Hematopoietic multipotent progenitor cell treated with erythropoietin and hydrocortisone succinate and interleukin-3 and kit ligand, for 17 days (in vitro differentiated cells): ENCODE measurements around the gene WEE1.
"Not testable (repeated sequence)": the region's sequence is repeated elsewhere in the genome, so short reads cannot be mapped to it uniquely, and the experiment has no call there.

Experiments
- DNase-seq: peaks from one replicate; pipeline ENCODE4 v3.0.0-alpha.2; 2015; ENCODE audit warnings: low spot score

The WEE1 gene

DNA sequence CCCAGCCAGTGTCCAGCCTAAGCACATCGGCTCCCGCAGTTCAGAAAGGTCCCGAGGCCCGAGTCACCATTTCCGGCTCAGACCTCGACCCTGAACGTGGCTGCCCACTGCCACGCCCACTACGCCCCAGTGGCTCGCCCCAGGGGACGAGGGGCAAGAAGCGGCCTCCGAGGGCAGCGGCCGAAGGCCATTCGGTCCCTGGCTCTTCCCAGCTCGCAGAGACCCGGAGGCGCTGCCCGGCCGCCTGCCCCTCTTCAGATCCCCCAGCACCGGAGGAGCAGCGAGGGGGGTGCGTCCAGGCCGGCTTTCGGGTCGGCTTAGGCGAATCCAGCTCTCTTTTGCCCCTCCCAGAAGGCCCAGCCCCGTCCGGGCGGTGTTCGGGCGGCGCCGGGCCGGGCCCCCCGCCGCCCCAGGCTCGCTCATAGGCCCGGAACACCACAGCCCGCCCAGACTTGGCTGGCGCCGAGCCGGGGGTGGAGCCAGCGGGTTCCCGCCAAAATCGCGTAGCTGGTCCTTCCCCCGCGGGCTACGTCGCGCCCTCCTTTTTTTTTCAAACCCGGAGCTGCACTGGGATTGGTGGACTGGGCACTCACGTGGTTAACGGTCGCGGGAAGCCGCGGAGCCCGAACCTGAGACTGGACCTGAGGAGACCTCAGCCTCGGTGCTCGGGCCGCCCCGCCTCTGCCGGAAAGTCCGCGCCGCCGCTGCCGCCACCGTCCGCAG lies at the start of gene WEE1:
Gene WEE1, plus strand, starts transcription at position 619 of the 723 bp plus-strand sequence. CDS start 264 bp downstream, outside the sequence.
- peak; percentile 93 for DNase-seq

GRCh38 chr11:9524001-9524400 lies 49.5 kb upstream of the WEE1 start:
- no peak for DNase-seq

DNA sequence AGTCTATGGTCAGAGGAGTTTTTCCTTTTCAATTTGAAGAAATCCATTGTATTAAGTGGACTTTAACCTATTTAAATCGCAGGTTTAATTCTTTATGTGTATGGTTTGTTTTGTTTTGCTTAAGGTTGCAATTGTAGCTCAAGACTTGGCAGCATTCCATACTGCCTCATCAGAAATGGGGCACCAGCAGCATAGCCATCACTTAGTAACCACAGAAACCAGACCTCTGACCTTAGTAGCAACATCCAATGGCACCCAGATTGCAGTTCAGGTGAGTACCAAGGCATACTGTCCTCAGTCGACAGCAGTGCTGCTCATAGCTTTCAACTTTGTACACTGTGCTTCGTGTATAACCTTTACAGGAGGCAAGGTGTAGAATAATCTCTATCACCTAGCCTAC lies 48.4 kb upstream of the WEE1 start:
- no peak for DNase-seq

- DNase-seq = no peak
Measured at GRCh38 chr11:9527481-9528135, 45.9 kb upstream of the WEE1 start.

DNA sequence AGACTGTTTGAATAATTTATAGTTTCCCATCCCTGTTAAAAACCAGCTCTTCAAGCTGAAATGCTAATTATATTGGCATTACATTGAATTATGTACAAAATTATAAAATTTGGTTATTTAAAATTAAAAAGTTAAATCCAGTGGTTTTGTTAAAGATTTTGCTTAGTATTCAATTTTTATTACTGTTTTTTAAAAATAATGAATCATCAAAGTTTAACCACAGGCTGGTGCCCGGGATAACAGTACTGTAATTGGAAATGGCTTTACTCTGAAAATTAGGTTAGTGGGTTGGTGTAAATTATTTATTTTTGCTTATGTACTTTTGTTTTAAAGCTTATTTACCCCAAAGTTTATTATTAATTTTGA lies 45.4 kb upstream of the WEE1 start:
- no peak for DNase-seq

DNA sequence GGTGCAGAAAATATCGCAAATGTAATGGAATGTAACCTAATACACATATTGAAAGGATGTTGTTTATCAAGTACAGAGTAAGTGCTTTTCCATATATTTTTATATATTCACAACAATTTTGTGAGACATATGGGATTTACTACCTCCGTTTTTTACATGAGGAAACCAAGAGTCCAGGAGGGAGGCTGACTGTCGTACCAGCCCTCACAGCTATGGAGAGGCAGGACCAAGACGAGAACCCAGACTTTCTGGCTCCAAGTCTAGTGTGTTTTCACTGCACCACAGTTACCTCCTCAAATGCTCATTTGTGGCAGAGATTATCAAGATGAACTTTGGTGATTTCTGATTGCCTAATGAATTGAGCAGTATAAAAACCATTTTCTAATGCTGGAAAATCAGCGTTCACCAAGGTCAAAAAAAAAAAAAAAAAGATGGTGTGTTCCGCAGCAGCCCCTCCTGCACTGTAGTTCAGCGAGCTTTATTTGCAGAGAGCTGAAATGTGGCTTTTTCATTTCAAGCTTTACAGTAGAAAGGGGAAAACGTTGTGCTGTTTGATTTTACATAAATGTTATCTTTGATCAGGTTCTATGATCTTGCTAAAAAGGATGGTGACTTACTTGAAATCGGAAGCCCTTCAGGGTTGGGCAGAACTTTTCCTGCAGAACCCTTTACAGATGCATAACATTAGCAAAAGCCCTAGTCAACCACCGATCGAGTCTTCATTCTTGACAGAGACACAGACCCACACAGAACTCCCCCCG lies 44.7 kb upstream of the WEE1 start:
- no peak for DNase-seq

DNA sequence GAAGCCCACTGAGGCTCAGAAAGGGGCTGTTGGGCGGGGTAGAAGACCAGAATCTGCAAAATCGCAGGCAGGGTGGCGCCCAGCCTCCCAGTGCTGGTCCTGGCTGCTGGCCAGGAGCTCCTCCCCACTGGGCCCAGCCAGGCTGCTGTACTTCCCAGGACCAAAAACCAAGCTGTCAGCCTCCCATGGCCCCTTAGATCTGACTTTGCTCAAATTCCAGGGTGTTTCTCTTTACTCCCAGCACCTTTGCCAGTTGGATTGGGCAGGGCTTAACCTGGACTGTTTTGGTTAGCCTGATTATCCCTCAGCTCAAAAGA lies 44.2 kb upstream of the WEE1 start:
- DNase-seq = peak; percentile 78

DNA sequence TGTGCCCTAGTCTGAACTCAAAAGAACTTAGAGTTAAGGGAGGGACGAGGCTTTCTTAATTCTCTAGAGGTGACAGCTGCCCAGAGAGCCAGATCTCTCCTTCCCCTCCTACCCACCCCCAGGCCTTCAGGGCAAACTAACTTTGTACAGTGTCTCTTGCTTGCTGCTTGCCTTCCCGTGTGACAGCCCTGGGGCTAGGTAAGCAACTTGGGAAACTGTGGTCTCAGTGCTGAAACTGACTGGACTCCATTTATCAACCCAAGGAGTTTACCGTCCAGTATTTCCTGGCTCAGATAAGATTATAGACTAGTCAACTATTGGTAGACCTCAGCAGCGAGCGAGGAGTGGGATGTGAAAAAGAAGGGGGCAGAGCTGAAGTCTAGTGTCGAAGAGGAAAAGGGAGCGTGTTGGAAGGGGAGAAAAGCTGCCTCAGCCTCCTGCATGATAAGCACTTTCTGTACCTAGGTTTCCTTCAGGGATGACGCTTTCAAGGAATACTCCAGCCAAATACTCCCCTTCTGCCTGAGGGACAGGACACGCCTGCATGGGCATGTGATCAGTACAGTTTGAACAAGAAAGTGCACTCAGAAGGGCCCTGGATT lies 43.3 kb upstream of the WEE1 start:
- DNase-seq = no peak

- no peak for DNase-seq
Measured at GRCh38 chr11:9530901-9531625, 42.4 kb upstream of the WEE1 start.

DNA sequence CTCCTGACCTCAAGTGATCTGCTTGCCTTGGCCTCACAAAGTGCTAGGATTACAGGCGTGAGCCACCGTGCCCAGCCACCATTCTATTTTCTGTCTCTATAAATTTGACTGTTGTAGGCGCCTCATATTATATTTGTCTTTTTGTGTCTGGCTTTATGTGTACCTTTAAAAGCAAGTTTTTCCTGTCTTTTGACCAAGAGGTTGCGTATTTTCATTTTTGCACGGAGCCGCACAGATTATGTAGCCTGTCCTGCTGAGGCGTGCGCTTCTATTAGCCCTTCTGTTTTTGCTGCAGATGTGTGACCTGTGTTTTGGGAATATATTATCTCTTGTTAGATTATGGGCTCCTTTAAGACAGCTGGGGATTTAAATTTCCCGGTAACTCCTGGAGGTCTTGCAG lies 40.4 kb upstream of the WEE1 start:
- DNase-seq = no peak

- no peak for DNase-seq
Measured at GRCh38 chr11:9533736-9534473, 39.6 kb upstream of the WEE1 start.

DNA sequence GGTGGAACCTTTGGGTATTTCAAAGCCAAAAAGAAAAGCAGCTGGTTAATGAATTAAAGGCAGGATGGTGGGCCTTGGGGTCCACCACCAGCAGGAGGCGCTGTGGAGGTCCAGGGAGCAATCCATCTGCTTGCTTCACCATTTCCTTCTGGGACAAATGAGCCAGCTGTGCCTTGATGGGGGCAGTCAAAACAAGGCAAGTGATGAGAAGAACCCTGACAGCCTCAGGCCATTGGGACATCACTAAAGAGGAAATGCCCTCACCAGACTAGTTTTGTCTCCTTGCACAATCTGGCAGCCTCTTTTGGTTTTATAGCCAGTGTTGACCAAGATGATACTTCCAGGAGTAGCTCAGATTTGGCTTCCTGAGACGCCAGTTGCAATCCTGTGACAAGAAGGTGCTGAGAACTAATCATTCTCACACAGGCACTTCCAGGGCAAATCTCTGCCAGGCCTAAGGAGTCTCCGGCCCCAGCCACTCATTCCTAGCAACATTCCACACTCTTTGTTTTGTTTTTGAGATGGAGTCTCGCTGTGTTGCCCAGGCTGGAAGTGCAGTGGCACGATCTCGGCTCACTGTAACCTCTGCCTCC lies 38.2 kb upstream of the WEE1 start:
- peak; percentile 81 for DNase-seq

DNA sequence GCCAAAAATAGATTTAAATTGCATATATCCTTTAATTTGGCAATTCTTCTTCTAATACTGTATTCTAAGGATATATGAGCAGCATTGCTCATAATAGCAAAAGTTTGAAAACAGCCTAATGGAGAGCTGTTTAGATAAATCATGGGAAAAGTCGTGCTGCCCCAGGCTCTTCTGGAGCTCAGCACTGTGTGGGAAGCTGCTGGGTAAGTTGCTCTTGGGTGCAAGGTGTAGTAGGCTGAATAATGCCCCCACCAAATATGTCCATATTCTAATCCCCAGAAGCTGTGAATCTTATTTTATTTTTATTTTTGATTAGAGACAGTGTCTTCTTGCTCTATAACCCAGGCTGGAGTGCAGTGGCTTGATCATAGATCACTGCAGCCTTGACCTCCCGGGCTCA lies 34.9 kb upstream of the WEE1 start:
- no peak for DNase-seq

- DNase-seq = not testable (repeated sequence)
Measured at GRCh38 chr11:9549216-9549615, 24.3 kb upstream of the WEE1 start.

DNA sequence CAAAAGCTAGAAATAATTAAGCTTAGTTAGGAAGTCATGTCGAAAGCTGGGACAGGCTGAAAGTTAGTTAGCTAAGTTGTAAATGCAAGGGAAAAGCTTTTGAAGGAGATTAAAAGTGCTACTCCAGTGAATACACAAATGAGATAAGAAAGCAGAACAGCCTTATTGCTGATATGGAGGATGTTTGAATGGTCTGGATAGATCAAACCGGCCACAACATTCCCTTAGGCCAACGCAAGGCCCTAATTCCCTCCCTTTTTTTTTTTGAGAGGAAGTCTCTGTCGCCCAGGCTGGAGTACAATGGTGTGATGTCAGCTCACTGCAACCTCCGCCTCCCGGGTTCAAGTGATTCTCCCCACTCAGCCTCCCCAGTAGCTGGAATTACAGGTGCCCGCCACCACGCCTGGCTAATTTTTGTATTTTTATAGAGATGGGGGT lies 23.3 kb upstream of the WEE1 start:
- DNase-seq = no peak

DNA sequence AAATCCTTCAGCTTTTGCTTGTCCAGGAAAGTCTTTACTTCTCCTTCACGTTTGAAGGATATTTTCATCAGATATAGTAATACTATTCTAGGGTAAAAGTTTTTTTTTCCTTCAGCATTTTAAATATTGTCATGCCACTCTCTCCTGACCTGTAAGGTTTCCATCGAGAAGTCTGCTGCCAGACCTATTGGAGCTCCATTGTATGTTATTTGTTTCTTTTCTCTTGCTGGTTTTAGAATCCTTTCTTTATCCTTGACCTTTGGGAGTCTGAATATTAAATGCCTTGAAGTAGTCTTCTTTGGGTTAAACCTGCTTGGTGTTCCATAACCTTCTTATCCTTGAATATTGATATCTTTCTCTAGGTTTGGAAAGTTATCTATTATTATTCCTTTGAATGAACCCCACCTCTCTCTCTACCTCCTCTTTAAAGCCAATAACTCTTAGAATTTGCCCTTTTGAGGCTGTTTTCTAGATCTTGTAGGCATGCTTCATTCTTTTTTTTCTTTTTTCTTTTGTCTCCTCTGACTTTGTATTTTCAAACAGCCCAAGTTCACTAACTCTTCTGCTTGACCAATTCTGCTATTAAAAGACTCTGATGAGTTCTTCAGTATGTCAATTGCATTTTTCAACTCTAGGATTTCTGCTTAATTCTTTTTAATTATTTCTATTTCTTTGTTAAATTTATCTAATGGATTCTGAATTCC lies 12.0 kb upstream of the WEE1 start:
- DNase-seq = no peak

GRCh38 chr11:9562716-9563115 lies 10.8 kb upstream of the WEE1 start:
- no peak for DNase-seq

DNA sequence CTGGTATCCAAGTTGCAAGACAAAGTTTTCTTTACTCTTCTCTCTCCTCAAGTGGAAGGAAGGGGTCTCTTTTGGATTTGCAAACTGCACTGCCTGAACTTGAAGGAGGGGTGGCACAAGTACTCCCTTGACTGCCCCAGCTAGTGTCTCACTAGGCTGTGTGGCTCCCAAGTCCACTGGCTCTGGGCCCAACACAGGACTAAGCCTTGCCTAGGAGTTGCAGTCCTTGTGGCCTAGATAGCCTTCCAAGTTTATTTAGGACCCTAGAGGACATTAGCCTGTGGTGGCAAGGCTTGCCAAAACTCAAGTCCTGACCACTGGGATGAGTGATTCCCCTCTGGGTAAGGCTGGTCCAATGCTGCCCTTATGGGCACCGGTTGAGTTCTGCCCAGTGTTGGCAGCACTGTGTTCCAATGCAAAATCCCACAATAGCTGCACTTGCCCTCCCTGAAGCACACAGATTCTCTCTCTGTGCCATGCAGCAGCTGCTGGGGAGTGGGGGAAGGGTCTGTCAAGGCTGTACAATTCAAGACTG lies 10.2 kb upstream of the WEE1 start:
- no peak for DNase-seq

DNA sequence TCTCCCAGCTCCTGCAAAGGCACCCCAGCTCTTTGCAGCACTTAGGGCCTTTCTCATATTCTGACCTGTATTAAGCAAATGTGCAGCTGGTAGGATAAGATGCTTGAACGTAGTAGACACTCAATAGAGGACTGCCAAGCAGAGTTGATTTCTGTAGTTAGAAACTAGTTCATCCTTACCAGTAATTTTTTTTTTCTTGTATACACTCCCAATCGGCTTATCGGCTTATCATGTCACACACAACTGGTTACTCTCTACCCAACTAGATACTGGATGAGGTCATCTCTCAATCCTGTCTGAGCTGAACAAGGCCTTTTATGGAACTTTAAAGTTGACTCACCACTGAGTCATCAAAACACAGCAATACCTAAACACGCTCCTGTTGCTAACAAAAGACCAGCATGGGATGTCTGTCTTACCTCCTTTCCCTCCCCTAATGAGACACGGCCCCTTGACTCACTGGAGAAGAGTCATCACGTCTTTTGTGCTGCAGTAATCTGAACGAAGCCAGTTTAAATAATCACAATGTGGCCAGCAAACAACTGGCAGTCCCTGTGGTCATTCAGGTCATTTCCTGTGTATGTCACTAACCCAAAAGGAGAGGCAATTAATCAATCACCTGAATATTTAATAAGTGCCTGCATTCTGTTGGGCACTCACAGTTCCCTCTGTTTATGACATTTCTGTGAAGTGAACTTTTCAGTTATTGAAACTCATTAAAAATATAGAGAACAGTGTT lies 7.5 kb upstream of the WEE1 start:
- peak; percentile 85 for DNase-seq
